Neural progenitor cell (in vitro differentiated cells): Measurements from ENCODE around the gene NABP1.

Source experiments
- EZH2 ChIP-seq: fragments of 200-600 bp; sonication (generic); IDR thresholded peaks from 2 replicates; pipeline ENCODE4 v1.6.1; 2017; ENCODE audit warnings: antibody characterized with exemption, mild to moderate bottlenecking, moderate library complexity
- EZH2phosphoT487 ChIP-seq: fragments of 200-600 bp; sonication (generic); IDR thresholded peaks from 2 replicates; pipeline ENCODE4 v1.6.1; 2017; ENCODE audit warnings: antibody characterized with exemption
- TF ChIP-seq, protein P1 (sequence below): fragments of 200-600 bp; sonication (generic); IDR thresholded peaks from 2 replicates; pipeline ENCODE4 v1.5.1; 2017; ENCODE audit warnings: antibody characterized with exemption, mild to moderate bottlenecking

DNA sequence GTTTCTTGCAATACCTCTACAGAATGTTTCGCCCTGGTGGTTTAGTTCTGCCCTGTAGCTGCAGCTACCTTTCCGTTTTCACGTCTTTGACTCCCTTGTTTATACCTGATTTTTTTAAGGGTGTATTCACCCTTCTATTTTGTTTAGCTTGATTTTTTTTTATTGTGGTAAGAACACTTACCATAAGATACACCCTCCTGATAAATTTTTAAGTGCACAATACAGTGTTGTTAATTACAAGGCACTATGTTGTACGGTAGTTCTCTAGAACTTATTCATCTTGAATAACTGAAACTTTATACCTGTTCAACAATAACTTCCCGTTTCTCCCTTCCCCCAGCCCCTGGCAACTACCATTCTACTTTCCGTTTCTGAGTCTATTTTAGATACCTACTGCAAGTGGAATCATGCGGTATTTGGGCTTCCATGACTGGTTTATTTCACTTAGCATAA is 48.9 kb upstream of the NABP1 start:
- TF ChIP-seq, protein P1, sequence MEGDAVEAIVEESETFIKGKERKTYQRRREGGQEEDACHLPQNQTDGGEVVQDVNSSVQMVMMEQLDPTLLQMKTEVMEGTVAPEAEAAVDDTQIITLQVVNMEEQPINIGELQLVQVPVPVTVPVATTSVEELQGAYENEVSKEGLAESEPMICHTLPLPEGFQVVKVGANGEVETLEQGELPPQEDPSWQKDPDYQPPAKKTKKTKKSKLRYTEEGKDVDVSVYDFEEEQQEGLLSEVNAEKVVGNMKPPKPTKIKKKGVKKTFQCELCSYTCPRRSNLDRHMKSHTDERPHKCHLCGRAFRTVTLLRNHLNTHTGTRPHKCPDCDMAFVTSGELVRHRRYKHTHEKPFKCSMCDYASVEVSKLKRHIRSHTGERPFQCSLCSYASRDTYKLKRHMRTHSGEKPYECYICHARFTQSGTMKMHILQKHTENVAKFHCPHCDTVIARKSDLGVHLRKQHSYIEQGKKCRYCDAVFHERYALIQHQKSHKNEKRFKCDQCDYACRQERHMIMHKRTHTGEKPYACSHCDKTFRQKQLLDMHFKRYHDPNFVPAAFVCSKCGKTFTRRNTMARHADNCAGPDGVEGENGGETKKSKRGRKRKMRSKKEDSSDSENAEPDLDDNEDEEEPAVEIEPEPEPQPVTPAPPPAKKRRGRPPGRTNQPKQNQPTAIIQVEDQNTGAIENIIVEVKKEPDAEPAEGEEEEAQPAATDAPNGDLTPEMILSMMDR: no peak
- TF ChIP-seq EZH2phosphoT487: no peak
- TF ChIP-seq EZH2: no peak
